ENCODE data around the gene AHSA1. TPM values are rescaled to one million over a fixed set of nuclear protein-coding genes. Genes with fewer than 3 reads are reported as not detected.

The AHSA1 gene
- total and polyA plus RNA-seq, 12 donors, result 91.4 to 386 (median 163) TPM

GRCh38 chr14:77470224-77470870 is 12.5 kb downstream of the AHSA1 start:
- H3K36me3 ChIP-seq (replicated peaks in 1 of 2), result peaks cover 0 to 40% of the 10 kb centered on the region in 2 donors
- no peaks in the 10 kb centered on the region for H3K4me1 ChIP-seq (replicated peaks in 1 of 2)
- no peak overlapping the region for H3K27ac ChIP-seq
- TF ChIP-seq CTCF (IDR thresholded peaks at IDR 0.05) (no peak), POLR2A (IDR thresholded peaks at IDR 0.05) (no peak)
- no peaks in the 10 kb centered on the region for H3K9me3 ChIP-seq (replicated peaks in 1 of 3)
- no peak overlapping the region for H3K4me3 ChIP-seq
- 84 to 95% (median 91%) methylated on average over 5 of the region's 5 CpGs for WGBS, 4 donors
- no peak for DNase-seq
- H3K27me3 ChIP-seq, result no peaks in the 10 kb centered on the region
- intact Hi-C loops (cut with DNase I), result no loop called here

GRCh38 chr14:77473921-77474320 is 16.0 kb downstream of the AHSA1 start:
- peaks cover 0 to 9% of the 10 kb centered on the region in 2 donors for H3K36me3 ChIP-seq (replicated peaks in 1 of 2)
- TF ChIP-seq POLR2A (IDR thresholded peaks at IDR 0.05) (no peak), CTCF (IDR thresholded peaks at IDR 0.05) (no peak)
- H3K9me3 ChIP-seq (replicated peaks in 1 of 3), result no peaks in the 10 kb centered on the region
- no peak for DNase-seq
- no peaks in the 10 kb centered on the region for H3K27me3 ChIP-seq
- 66 to 70% (median 69%) methylated on average over 5 of the region's 5 CpGs for WGBS, 4 donors
- H3K4me1 ChIP-seq (replicated peaks in 1 of 2), result no peaks in the 10 kb centered on the region
- no peak overlapping the region for H3K27ac ChIP-seq
- intact Hi-C loops (cut with DNase I), result no loop called here
- no peak overlapping the region for H3K4me3 ChIP-seq

- no peak for DNase-seq
- H3K4me1 ChIP-seq (replicated peaks in 1 of 2), result no peaks in the 10 kb centered on the region
- H3K27me3 ChIP-seq, result no peaks in the 10 kb centered on the region
- H3K4me3 ChIP-seq, result no peak overlapping the region
- no peaks in the 10 kb centered on the region for H3K9me3 ChIP-seq (replicated peaks in 1 of 3)
- WGBS, 4 donors, result 68 to 78% (median 74%) methylated on average over 6 to 9 of the region's 9 CpGs
- peaks cover 0 to 2% of the 10 kb centered on the region in 2 donors for H3K36me3 ChIP-seq (replicated peaks in 1 of 2)
- intact Hi-C loops (cut with DNase I), result no loop called here
- TF ChIP-seq POLR2A (IDR thresholded peaks at IDR 0.05), result no peak
- TF ChIP-seq CTCF (IDR thresholded peaks at IDR 0.05), result no peak
- H3K27ac ChIP-seq, result no peak overlapping the region
These were observed 16.7 kb downstream of the AHSA1 start for GRCh38 chr14:77474479-77475177.

GRCh38 chr14:77475432-77476115 is 17.7 kb downstream of the AHSA1 start:
- intact Hi-C loops (cut with DNase I), result no loop called here
- no peaks in the 10 kb centered on the region for H3K36me3 ChIP-seq (replicated peaks in 1 of 2)
- 89 to 96% (median 91%) methylated on average over 4 to 35 of the region's 35 CpGs for WGBS, 4 donors
- H3K27ac ChIP-seq, result no peak overlapping the region
- TF ChIP-seq POLR2A (IDR thresholded peaks at IDR 0.05) (no peak), CTCF (IDR thresholded peaks at IDR 0.05) (no peak)
- H3K4me1 ChIP-seq (replicated peaks in 1 of 2), result no peaks in the 10 kb centered on the region
- DNase-seq, result no peak
- H3K4me3 ChIP-seq, result no peak overlapping the region
- no peaks in the 10 kb centered on the region for H3K27me3 ChIP-seq
- no peaks in the 10 kb centered on the region for H3K9me3 ChIP-seq (replicated peaks in 1 of 3)
